HepG2 (cell line): ENCODE measurements around the gene SERTAD2. TPM values are rescaled to one million over a fixed set of nuclear protein-coding genes. Genes with fewer than 3 reads are reported as not detected.

Experiments
- ATAC-seq: fragments of 200-7000 bp; cut with Tn5 transposase; 3 replicates; pipeline ENCODE4 v1.9.1; 2020; ENCODE audit warnings: mild to moderate bottlenecking, moderate library complexity
- BruUV-seq: library from RNA; stranded (reverse); fragments of 400-500 nt; replicated peaks from 2 replicates; lab custom pipeline; 2021; lab: Mats Ljungman, UMichigan
- CTCF ChIA-PET: fragments of 300-600 bp; formaldehyde crosslinking; extraction: SDS; loops from one replicate; lab custom pipeline; 2021; ENCODE audit warnings: low total read pairs, inconsistent platforms, low intra/inter-chr PET ratio; lab: Yijun Ruan, JAX
- POLR2A ChIA-PET: fragments of 350-600 bp; sonication (Branson Sonifier 250); formaldehyde crosslinking; loops from one replicate; lab custom pipeline; 2020; ENCODE audit warnings: antibody characterized with exemption, inconsistent platforms; lab: Yijun Ruan, JAX
- DNase-seq: peaks from one replicate; pipeline ENCODE4 v3.0.0-alpha.2; 2015; ENCODE audit warnings: low spot score
- FAIRE-seq: peaks from 3 replicates; lab custom pipeline; 2011; peaks lifted over from hg19 to GRCh38; lab: Jason Lieb, UNC
- H2AFZ ChIP-seq: one replicate; pipeline ENCODE4 v1.6.1; 2011; ENCODE audit warnings: low read length, inconsistent platforms
- H3K27ac ChIP-seq: fragments of 300-600 bp; 3 replicates; pipeline ENCODE4 v1.8.0; 2011; ENCODE audit warnings: mixed run types, mild to moderate bottlenecking, mixed read lengths, low read length, inconsistent platforms; ENCODE audit not compliant: insufficient read depth; ENCODE audit errors: extremely low read length
- H3K27me3 ChIP-seq, 2 experiments: fragments of 200-600 bp in 1 of 2; 2 replicates in 1 of 2; 3 replicates in 1 of 2; pipeline versions ENCODE4 v1.6.0 to v1.8.0; 2011; ENCODE audit warnings: low read length in 2 of 2, mild to moderate bottlenecking in 2 of 2, moderate library complexity in 2 of 2, inconsistent platforms in 1 of 2; ENCODE audit not compliant: insufficient read depth in 2 of 2, control insufficient read depth in 1 of 2
- H3K36me3 ChIP-seq, 2 experiments: fragments of 200-600 bp in 1 of 2; replicated peaks in 1 of 2; 2 replicates in 1 of 2; 3 replicates in 1 of 2; pipeline versions ENCODE4 v1.5.1 to v1.8.0; 2011; ENCODE audit warnings: low read length in 2 of 2, inconsistent platforms in 1 of 2; ENCODE audit not compliant: insufficient read depth in 2 of 2, control insufficient read depth in 1 of 2
- H3K4me1 ChIP-seq: 2 replicates; pipeline ENCODE4 v1.5.1; 2012; ENCODE audit warnings: low read length, inconsistent platforms; ENCODE audit not compliant: insufficient read depth
- H3K4me2 ChIP-seq: 2 replicates; pipeline ENCODE4 v1.6.0; 2011; ENCODE audit warnings: low read depth, low read length, inconsistent platforms
- H3K4me3 ChIP-seq, 3 experiments: fragments of 200-600 bp in 1 of 3; sonication (generic), shearing (Covaris generic) in 1 of 3; replicated peaks in 1 of 3; 2 replicates each; pipeline ENCODE4 v1.5.1; 2011 to 2016; ENCODE audit warnings: low read length in 3 of 3, inconsistent platforms in 2 of 3, low read depth in 2 of 3, mild to moderate bottlenecking in 2 of 3, control low read depth in 1 of 3, mixed read lengths in 1 of 3; ENCODE audit not compliant: insufficient read depth in 1 of 3
- H3K79me2 ChIP-seq: one replicate; pipeline ENCODE4 v1.6.1; 2011; ENCODE audit warnings: low read length, inconsistent platforms; ENCODE audit not compliant: insufficient read depth
- H3K9ac ChIP-seq: 2 replicates; pipeline ENCODE4 v1.6.0; 2011; ENCODE audit warnings: mild to moderate bottlenecking, low read depth, low read length, inconsistent platforms; ENCODE audit not compliant: insufficient read depth
- H3K9me3 ChIP-seq: 2 replicates; pipeline ENCODE4 v1.5.1; 2012; ENCODE audit warnings: mild to moderate bottlenecking, low read length
- H4K20me1 ChIP-seq: 2 replicates; pipeline ENCODE4 v1.6.0; 2011; ENCODE audit warnings: inconsistent platforms, mild to moderate bottlenecking, low read length, moderate library complexity; ENCODE audit not compliant: insufficient read depth
- ARID2 ChIP-seq: sonication (generic); formaldehyde crosslinking; IDR thresholded peaks from 2 replicates; pipeline ENCODE4 v1.8.1; 2022; ENCODE audit warnings: mild to moderate bottlenecking, missing genetic modification reagents, borderline replicate concordance
- EHMT2 ChIP-seq: fragments of 200-600 bp; sonication (generic); IDR thresholded peaks from 2 replicates; pipeline ENCODE4 v1.7.0; 2017; ENCODE audit warnings: antibody characterized with exemption, low read depth, low read length, borderline replicate concordance
- HNRNPL ChIP-seq: fragments of 200-400 bp; formaldehyde crosslinking; IDR thresholded peaks from 2 replicates; pipeline ENCODE4 v1.6.1; 2017; ENCODE audit warnings: mild to moderate bottlenecking, low read depth, low read length
- JUND ChIP-seq: sonication (generic); formaldehyde crosslinking; IDR thresholded peaks from 2 replicates; pipeline ENCODE4 v1.8.0; 2022; ENCODE audit warnings: mild to moderate bottlenecking, missing genetic modification reagents
- MEF2D ChIP-seq: sonication (generic); formaldehyde crosslinking; IDR thresholded peaks from 2 replicates; pipeline ENCODE4 v1.5.1; 2020; ENCODE audit warnings: mild to moderate bottlenecking, missing genetic modification reagents
- MTA1 ChIP-seq: sonication (generic); formaldehyde crosslinking; IDR thresholded peaks from 2 replicates; pipeline ENCODE4 v1.4.0; 2020; ENCODE audit warnings: missing genetic modification reagents, mild to moderate bottlenecking, borderline replicate concordance
- NPAS2 ChIP-seq: sonication (generic); formaldehyde crosslinking; IDR thresholded peaks from 2 replicates; pipeline ENCODE4 v1.8.0; 2022; ENCODE audit warnings: mild to moderate bottlenecking, missing genetic modification reagents, borderline replicate concordance
- SOX13 ChIP-seq, 3 experiments: fragments of 450-650 bp in 1 of 3; sonication (generic) in 1 of 3; formaldehyde crosslinking in 1 of 3; IDR thresholded peaks in 2 of 3; conservative IDR thresholded peaks in 1 of 3; 2 replicates each; pipeline versions ENCODE4 v1.5.0 to v1.6.1; 2016 to 2020; ENCODE audit warnings: antibody characterized with exemption in 1 of 3, mild to moderate bottlenecking in 1 of 3, missing compliant biosample characterization in 1 of 3, missing genetic modification reagents in 1 of 3, moderate library complexity in 1 of 3
- STAG1 ChIP-seq: sonication (generic); formaldehyde crosslinking; IDR thresholded peaks from 2 replicates; pipeline ENCODE4 v1.4.0; 2020; ENCODE audit warnings: missing genetic modification reagents
- ZNF136 ChIP-seq: sonication (generic); formaldehyde crosslinking; IDR thresholded peaks from 2 replicates; pipeline ENCODE4 v1.8.1; 2022; ENCODE audit warnings: low read depth, mild to moderate bottlenecking, moderate library complexity, missing genetic modification reagents
- ZNF292 ChIP-seq: sonication (generic); formaldehyde crosslinking; IDR thresholded peaks from 2 replicates; pipeline ENCODE4 v1.8.1; 2022; ENCODE audit warnings: mild to moderate bottlenecking, low read depth, missing genetic modification reagents, borderline replicate concordance
- ZNF335 ChIP-seq: sonication (generic); formaldehyde crosslinking; IDR thresholded peaks from 2 replicates; pipeline ENCODE4 v1.4.0; 2020; ENCODE audit warnings: missing genetic modification reagents
- ZNF512B ChIP-seq: sonication (generic); formaldehyde crosslinking; IDR thresholded peaks from 2 replicates; pipeline ENCODE4 v1.5.1; 2020; ENCODE audit warnings: missing genetic modification reagents, mild to moderate bottlenecking, borderline replicate concordance
- ZNF605 ChIP-seq: sonication (generic); formaldehyde crosslinking; IDR thresholded peaks from 2 replicates; pipeline ENCODE4 v1.8.0; 2022; ENCODE audit warnings: mild to moderate bottlenecking, missing genetic modification reagents
- ZNF766 ChIP-seq: sonication (generic); formaldehyde crosslinking; IDR thresholded peaks from 2 replicates; pipeline ENCODE4 v1.5.0; 2020; ENCODE audit warnings: missing genetic modification reagents, borderline replicate concordance
- WGBS: methylation state at CpG from one replicate; pipeline ENCODE4 v1.1.6; 2017; ENCODE audit warnings: low lambda C conversion rate; 5-methylcytosine and 5-hydroxymethylcytosine counted together
- in situ Hi-C: cut with HindIII; loops from 2 replicates; pipeline ENCODE4 v1.10.0; 2017; ENCODE audit warnings: low pct_unique_long_range_greater_than_20kb; ENCODE audit not compliant: extremely low pct_ligation_motif_present
- intact Hi-C: fragments of 100-400 bp; cut with micrococcal nuclease; formaldehyde crosslinking; loops from one replicate; pipeline ENCODE4 v1.10.0; 2022; ENCODE audit not compliant: unreplicated experiment
- polyA plus RNA-seq, 8 experiments: library from polyadenylated mRNA; depleted of rRNA in 3 of 8; stranded (reverse) in 7 of 8; unstranded in 1 of 8; fragments of >200 nt; fragmentation: Illumina TruSeq in 4 of 8; extraction: Trizol in 4 of 8; gene quantifications; 2 replicates each; pipeline versions ENCODE4 v1.2.1 to v1.2.3, GENCODE V29; 2011 to 2016; ENCODE audit warnings: low read depth in 4 of 8, missing spikeins in 1 of 8, mixed read lengths in 1 of 8; ENCODE audit not compliant: insufficient read depth in 1 of 8
- total RNA-seq, 5 experiments: library from RNA; depleted of rRNA; stranded (reverse); fragments of >200 nt; fragmentation: Illumina TruSeq; extraction: Trizol; gene quantifications; 2 replicates each; pipeline ENCODE4 v1.2.3, GENCODE V29; 2016; ENCODE audit warnings: low read depth in 1 of 5

Gene SERTAD2
- total and polyA plus RNA-seq, 2 of the 13 experiments (the other 11 are each of a cell fraction or from before 2014, with no cell fraction given), result 6.7 to 22.6 TPM

GRCh38 chr2:64644458-64645382 lies 9.0 kb downstream of the SERTAD2 start:
- DNase-seq (peak; percentile 78), ATAC-seq (peak; percentile 87), FAIRE-seq (peak; percentile 82)
- H3K27ac ChIP-seq, result peak overlapping the region; percentile 70
- TSS peak; percentile 91 for BruUV-seq
- no peaks in the 10 kb centered on the region for H3K27me3 ChIP-seq
- peaks cover 100% of the 10 kb centered on the region for H3K4me1 ChIP-seq
- intact Hi-C loops (loop anchor here (2.0 to 5.0 kb wide), 2 partner anchors 37 to 58 kb away; no protein-coding TSS in a partner anchor), in situ Hi-C loops (loop anchor here (5.0 kb wide), 1 partner anchor 218 kb away; no protein-coding TSS in a partner anchor)
- H3K79me2 ChIP-seq, result peaks cover 99% of the 10 kb centered on the region
- peaks cover 100% of the 10 kb centered on the region for H4K20me1 ChIP-seq
- CTCF ChIA-PET, result interaction anchor here (2.7 to 2.9 kb wide), 2 partner anchors 188 to 220 kb away, joined by 20 to 22 read pairs; no protein-coding TSS in a partner anchor
- H3K4me2 ChIP-seq, result peak overlapping the region; percentile 97
- no peaks in the 10 kb centered on the region for H3K9me3 ChIP-seq
- peak overlapping the region; percentile 62 for H3K9ac ChIP-seq
- WGBS, result 10% methylated on average over 31 of the region's 31 CpGs
- H2AFZ ChIP-seq, result no peak overlapping the region
- H3K36me3 ChIP-seq, result peaks cover 0 to 14% of the 10 kb centered on the region in 2 experiments; a peak in 2 of 5 replicates
- H3K4me3 ChIP-seq, result peak overlapping the region; percentile 46 to 65 (median 54)
- POLR2A ChIA-PET, result interaction anchor here (1.0 to 5.0 kb wide), 4 partner anchors 10 to 215 kb away, joined by 3 to 48 read pairs (median 10); partner anchors contain the start of gene SERTAD2
- peak; percentile 42 for TF ChIP-seq STAG1 (CRISPR knock-in tag)
- TF ChIP-seq ARID2 (CRISPR knock-in tag), result peak; percentile 28; the same call in 1 of the 2 replicates
- TF ChIP-seq ZNF292, result peak; percentile 95
- no peak for TF ChIP-seq JUND (CRISPR knock-in tag)
- no peak for TF ChIP-seq ZNF766 (CRISPR knock-in tag)
- no peak for TF ChIP-seq ZNF136 (CRISPR knock-in tag)
- peak; percentile 44; the same call in 1 of the 2 replicates for TF ChIP-seq MTA1 (CRISPR knock-in tag)
- 0 out of 2 replicates have a peak, but pooled peaks have one; percentile 34 for TF ChIP-seq SOX13 (IDR thresholded peaks at IDR 0.05)
- peak in 1 of 2 experiments; percentile 85; a peak in 2 of 4 replicates for TF ChIP-seq SOX13 (CRISPR knock-in tag; conservative IDR thresholded peaks at IDR 0.05 in 1 of 2, IDR thresholded peaks at IDR 0.05 in 1 of 2)
- TF ChIP-seq EHMT2, result no peak
- TF ChIP-seq MEF2D (CRISPR knock-in tag), result peak; percentile 31; the same call in 1 of the 2 replicates
- TF ChIP-seq ZNF335 (CRISPR knock-in tag), result no peak; the same call in 1 of the 2 replicates
- 0 out of 2 replicates have a peak, but pooled peaks have one; percentile 18 for TF ChIP-seq HNRNPL
- peak; percentile 62 for TF ChIP-seq ZNF605
- no peak for TF ChIP-seq NPAS2 (CRISPR knock-in tag)
- TF ChIP-seq ZNF512B (CRISPR knock-in tag), result 0 out of 2 replicates have a peak, but pooled peaks have one; percentile 72
